M059J (cell line): Measurements from ENCODE around the gene ATP8A2. TPM values are rescaled to one million over a fixed set of nuclear protein-coding genes. Genes with fewer than 3 reads are reported as not detected.

ENCODE experiments used
- DNase-seq: peaks from one replicate; pipeline ENCODE4 v3.0.0-alpha.2; 2012; ENCODE audit warnings: low read depth
- total RNA-seq: library from RNA; depleted of rRNA; stranded (reverse); fragments of >200 nt; shearing (Covaris generic); gene quantifications from 2 replicates; pipeline ENCODE4 v1.2.3, GENCODE V29; 2014

ATP8A2 gene
- total RNA-seq, 1 experiment from 2014 or later = 0.44 TPM

GRCh38 chr13:25847635-25848626 lies 476.2 kb downstream of the ATP8A2 start:
- DNase-seq = no peak

DNA sequence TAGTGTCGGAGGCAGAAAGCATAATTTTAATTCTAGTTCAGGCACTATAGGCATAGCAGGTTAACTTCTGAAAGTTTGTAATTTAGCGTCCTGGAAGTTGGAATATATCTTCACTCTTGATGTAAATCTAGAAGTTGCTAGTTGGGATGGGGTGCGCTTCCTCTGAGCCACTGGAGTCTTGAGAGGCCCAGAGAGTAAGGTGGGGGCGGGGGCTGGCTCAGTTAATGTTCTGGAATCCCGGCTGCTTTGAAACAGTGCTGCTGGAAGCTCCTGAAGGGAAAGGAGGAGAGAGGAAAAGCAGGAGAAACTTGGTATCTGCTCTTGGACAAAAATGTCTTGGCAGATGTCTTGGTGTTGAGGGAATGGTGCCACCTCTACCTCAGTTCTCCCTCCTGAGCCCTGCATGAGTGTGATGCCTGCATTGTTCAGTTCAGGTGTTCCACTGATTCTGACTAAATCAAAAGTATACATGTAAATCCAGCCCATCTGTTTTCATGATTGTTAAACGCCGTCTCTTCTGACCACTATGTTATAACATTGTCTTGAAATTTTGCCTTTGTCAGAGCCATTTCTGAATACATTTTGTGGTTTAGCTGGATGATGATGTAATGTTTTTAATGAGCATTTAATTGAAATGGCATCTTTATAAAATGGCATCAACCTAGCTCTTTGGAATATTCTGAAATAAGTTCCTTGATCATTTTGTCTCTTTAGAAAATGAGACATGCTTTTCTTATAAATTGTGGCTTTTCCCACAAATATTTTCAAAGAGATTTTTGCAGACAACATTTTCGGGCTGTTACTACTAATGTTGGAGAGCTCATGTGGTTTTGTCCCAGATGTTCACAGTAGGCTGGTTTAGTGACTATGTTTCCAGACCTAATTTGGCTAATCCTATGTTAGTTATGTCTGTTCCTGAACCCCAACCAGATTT lies 477.3 kb downstream of the ATP8A2 start:
- peak; percentile 59 for DNase-seq

- no peak for DNase-seq
Observed at GRCh38 chr13:25857830-25858229, 486.1 kb downstream of the ATP8A2 start.

DNA sequence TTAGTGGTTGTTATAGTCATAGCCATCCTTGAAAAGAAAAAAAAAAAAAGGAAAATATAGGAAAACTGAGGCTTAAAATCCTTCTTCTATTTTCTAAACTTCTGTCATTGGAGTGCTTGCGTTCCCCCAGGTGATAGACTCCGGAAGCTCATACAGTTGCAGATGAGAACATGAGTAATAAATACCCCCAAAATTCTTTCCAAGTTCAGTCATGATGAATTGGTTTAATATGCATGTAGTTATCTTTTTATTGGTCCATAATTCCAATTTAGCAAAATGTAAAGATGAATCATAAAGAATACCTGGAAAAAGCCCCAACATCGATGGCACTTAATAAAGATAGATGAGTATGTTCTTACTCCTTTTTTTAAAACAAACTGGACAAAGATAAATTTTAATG lies 487.8 kb downstream of the ATP8A2 start:
- no peak for DNase-seq

DNA sequence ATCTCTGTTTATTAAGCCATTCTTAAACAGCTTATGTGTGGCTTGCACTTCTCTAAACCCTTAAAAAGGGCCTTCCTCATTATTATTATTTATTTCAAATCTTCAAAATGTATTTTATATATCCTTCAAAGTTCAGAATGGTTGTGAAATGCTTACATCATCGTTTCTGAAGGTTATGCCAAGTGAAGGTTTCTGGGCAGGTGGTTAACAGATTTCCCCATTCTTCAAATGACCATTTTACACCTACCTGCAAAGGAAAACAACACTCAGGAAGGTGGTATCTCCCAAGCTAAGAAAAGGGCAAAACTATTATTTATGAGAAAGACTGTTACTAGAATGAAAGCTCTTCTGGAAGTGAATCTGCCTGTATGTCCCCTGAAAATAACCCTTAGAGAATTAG lies 488.5 kb downstream of the ATP8A2 start:
- DNase-seq = no peak

- DNase-seq = peak; percentile 79
Observed at GRCh38 chr13:25860862-25861261, 489.1 kb downstream of the ATP8A2 start.

- no peak for DNase-seq
Observed at GRCh38 chr13:25862156-25862555, 490.4 kb downstream of the ATP8A2 start.

- DNase-seq = no peak
Observed at GRCh38 chr13:25864116-25864515, 492.3 kb downstream of the ATP8A2 start.

GRCh38 chr13:25864936-25865335 lies 493.2 kb downstream of the ATP8A2 start:
- DNase-seq = no peak

DNA sequence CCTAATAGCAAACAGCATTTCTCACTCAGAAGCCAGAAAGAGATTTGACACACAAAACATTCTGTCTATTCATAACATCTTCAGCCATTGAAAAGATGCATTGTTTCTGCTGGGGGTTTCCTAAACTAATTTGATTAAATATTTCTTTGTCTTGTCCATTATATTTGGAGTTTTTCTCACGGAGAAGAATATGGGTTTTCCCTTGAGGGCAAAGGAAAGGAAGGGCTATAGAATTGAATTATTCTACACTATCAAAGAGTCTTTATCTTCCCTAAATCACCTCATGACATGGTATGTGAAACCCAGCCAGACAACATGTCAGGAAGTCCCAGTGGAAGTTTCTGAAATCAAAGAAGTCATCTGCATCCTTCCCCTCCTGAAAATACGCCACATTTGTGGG lies 493.6 kb downstream of the ATP8A2 start:
- DNase-seq = no peak

DNA sequence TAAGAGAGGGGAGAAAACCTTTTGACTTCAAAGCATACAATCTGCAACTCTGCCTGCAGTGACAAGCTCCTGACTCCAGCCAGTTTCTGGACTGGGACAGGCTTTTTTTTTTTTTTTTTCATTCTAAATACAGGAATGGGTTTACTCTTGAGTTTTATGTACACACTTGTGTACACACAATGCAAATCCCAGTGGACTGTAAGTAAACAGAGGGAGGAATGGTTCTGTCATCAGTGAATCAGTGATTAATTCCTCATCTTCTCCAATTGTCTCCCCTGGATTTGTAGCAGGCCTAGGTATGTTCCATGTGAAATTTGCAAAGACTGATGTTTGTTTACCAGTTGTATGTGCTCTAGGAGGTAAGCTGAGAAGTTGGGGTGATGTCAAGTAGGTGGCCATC lies 495.3 kb downstream of the ATP8A2 start:
- DNase-seq = no peak

DNA sequence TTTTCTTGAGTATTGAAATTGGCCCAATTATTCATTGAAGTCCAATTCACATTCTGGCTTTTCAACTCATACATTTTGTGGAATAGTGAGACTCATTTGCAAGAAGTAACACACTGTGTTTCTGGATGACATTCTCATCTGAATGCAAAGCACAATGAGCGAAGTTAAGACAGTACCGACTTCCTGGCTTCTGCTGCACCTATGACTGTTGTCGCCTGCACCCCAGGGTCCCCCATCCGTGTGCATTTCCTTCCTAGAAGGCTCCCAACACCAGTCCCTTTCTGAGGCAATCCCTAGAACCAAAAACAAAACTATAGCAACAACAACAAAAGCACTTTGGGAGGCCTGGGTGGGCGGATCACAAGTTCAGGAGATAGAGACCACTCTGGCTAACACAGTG lies 496.7 kb downstream of the ATP8A2 start:
- DNase-seq = no peak

DNA sequence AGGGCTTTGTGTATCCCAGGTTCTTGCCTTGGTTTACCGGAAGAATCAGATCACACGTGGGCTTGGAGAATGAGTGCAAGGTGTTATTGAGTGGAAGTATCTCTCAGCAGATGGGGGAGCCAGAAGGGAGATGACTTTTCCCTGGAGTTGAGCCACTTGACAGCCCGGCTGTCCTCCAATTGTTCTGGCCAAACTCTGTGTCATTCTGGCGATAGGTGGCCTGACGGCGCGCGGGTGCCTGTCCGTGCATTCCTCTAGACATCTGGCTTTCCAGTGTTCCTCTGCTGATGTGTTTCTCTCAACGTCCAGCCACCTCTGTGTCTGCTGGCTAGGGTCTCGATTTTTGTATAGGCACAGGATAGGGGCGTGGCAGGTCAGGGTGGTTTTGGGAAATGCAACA lies 498.2 kb downstream of the ATP8A2 start:
- no peak for DNase-seq

- DNase-seq = no peak
Observed at GRCh38 chr13:25871389-25872125, 499.8 kb downstream of the ATP8A2 start.

DNA sequence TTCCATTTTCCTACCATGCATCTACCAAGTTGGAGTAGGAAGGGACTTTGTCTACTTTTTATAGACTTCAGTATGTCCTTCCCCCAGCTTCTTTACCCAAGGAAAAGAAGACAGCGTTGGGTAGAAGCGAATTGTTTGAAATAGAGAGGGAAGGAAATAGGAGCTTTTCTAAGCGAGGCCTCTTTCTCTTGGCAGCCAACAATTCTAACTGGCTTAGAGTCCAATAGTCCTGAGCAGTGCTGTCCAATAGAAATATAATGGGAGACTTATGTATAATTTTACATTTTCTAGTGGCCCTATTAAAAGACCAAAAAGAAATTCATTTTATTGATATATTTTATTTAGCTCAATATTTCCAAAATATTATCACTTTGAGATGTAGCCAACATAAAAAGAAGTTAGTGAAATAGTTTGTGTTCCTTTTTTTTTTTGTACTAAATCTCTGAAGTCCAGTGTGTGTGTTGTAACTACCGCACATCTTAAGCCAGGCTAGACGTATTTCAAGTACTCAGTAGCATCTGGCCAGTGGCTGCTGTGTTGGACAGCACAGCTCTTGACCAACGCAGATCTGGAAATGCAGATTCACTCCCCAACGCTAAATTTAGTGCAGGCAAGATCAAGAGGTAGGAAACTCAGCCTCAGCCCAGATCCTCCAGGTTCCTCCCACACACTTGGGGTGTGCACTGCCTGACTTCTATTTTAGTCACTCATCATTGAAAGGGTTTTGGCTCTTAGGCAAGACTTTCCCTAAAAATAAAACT lies 500.9 kb downstream of the ATP8A2 start:
- DNase-seq = no peak

DNA sequence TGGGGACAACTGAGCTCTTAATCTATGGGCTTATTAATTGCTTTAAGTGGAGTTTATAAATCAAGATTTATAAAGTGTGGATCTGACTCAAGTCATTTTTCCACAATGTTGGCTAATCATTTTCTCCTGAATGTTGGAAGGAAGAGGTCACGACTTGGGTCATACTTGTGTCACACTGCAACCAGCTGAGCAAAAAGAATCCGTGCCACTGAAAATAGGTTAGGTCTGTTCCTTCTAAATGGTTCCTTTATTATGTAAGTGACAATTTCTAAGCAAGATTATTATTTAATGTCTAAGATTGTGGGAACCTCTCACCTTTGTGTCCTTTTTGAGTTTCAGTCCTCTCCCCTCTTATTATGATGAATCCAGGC lies 501.5 kb downstream of the ATP8A2 start:
- no peak for DNase-seq

GRCh38 chr13:25874064-25874737 lies 502.4 kb downstream of the ATP8A2 start:
- DNase-seq = peak; percentile 12

DNA sequence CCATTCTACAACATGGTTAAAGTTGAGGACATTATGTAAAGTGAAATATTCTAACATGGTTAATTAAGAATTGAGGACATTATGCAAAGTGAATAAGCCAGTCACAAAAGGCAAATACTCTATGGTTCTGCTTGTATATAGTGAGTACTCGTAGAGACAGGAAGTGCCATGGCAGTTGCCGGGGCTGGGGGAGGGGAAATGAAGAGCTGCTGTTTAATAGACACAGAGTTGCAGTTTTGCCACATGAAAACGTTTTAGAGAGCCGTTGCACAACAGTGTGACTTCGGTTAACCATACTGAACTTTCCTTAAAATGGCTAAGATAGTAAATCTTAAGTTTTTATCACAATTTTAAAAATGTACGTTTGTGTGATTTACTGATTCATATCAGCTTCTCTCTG lies 503.1 kb downstream of the ATP8A2 start:
- no peak for DNase-seq

DNA sequence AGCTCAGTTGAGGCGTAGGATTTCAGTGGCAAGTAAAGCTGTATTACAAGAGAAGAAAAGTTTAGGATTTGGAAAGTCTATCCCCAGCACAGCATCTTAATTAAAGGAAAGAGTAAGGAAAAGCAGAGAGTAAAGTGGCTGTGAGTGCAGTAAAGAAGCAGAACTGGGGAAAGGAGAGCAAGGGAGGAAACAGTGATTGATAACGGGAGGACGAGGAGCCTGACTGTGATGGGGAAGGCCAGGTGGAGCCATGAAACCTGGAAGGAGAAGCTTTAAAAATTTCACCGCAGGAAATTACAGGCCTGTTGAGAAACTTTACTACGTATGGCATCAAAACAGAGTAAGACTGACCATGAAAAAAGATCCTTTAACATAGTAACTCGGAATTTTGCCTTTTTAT lies 504.5 kb downstream of the ATP8A2 start:
- DNase-seq = no peak

- DNase-seq = no peak
Observed at GRCh38 chr13:25879466-25879865, 507.7 kb downstream of the ATP8A2 start.
